SU-DHL-6 (cell line): ENCODE measurements around the gene PDZD4.

Experiments used
- H2AFZ ChIP-seq: fragments of 200-600 bp; sonication (generic); 2 replicates; pipeline ENCODE4 v1.6.1; 2014; ENCODE audit warnings: low read depth, mild to moderate bottlenecking, moderate library complexity, mixed read lengths, antibody characterized with exemption, low read length; ENCODE audit not compliant: severe bottlenecking
- H3F3A ChIP-seq: fragments of 200-600 bp; shearing (Covaris generic); 2 replicates; pipeline ENCODE4 v1.6.0; 2016; ENCODE audit warnings: antibody characterized with exemption, mild to moderate bottlenecking; ENCODE audit not compliant: insufficient read depth
- H3K27ac ChIP-seq: fragments of 200-600 bp; sonication (generic); 2 replicates; pipeline ENCODE4 v1.5.1; 2016; ENCODE audit warnings: low read depth, mild to moderate bottlenecking, low read length, moderate library complexity, mixed read lengths
- H3K27me3 ChIP-seq: fragments of 200-600 bp; sonication (generic), shearing (Covaris generic); 2 replicates; pipeline ENCODE4 v1.6.0; 2014; ENCODE audit warnings: mild to moderate bottlenecking, low read length
- H3K36me3 ChIP-seq: fragments of 200-600 bp; sonication (generic); 2 replicates; pipeline ENCODE4 v1.6.1; 2014; ENCODE audit warnings: mild to moderate bottlenecking, low read length, mixed read lengths
- H3K4me2 ChIP-seq: fragments of 300-600, 200-600 bp; shearing (Covaris generic), sonication (generic); 2 replicates; pipeline ENCODE4 v1.6.0; 2014; ENCODE audit warnings: low read length, low read depth, mild to moderate bottlenecking; ENCODE audit not compliant: poor library complexity, severe bottlenecking
- H3K4me3 ChIP-seq: fragments of 200-600 bp; sonication (generic); 2 replicates; pipeline ENCODE4 v1.5.1; 2014; ENCODE audit warnings: antibody characterized with exemption, low read length, mild to moderate bottlenecking, mixed read lengths; ENCODE audit not compliant: insufficient read depth, poor library complexity, severe bottlenecking
- H3K79me2 ChIP-seq: fragments of 200-600 bp; sonication (generic); 2 replicates; pipeline ENCODE4 v1.6.1; 2014; ENCODE audit warnings: mild to moderate bottlenecking, low read length, moderate library complexity; ENCODE audit not compliant: insufficient read depth
- H3K9ac ChIP-seq: fragments of 200-600 bp; sonication (generic); 2 replicates; pipeline ENCODE4 v1.7.0; 2014; ENCODE audit warnings: mild to moderate bottlenecking, low read length
- H3K9me2 ChIP-seq: fragments of 200-600 bp; sonication (generic); replicated peaks from 2 replicates; pipeline ENCODE4 v1.6.1; 2014; ENCODE audit warnings: low read length; ENCODE audit not compliant: insufficient read depth
- H3K9me3 ChIP-seq: fragments of 200-600 bp; sonication (generic); 2 replicates; pipeline ENCODE4 v1.6.1; 2014; ENCODE audit warnings: low read length, mixed read lengths; ENCODE audit not compliant: insufficient read depth
- H4K20me1 ChIP-seq: fragments of 200-600 bp; sonication (generic); 2 replicates; pipeline ENCODE4 v1.6.1; 2014; ENCODE audit warnings: low read depth, mild to moderate bottlenecking, antibody characterized with exemption, low read length, moderate library complexity, mixed read lengths
- EZH2phosphoT487 ChIP-seq: fragments of 200-600 bp; sonication (generic), shearing (Covaris generic); conservative IDR thresholded peaks from 2 replicates; pipeline ENCODE4 v1.6.1; 2018; ENCODE audit warnings: mild to moderate bottlenecking, antibody characterized with exemption, low read length, moderate library complexity, mixed read lengths
- TF ChIP-seq, protein P1 (sequence below): fragments of 200-600 bp; sonication (generic); IDR thresholded peaks from one replicate; pipeline ENCODE4 v1.5.1; 2017; ENCODE audit warnings: antibody characterized with exemption, mild to moderate bottlenecking, low read length, moderate library complexity; ENCODE audit not compliant: insufficient read depth, poor library complexity, severe bottlenecking

Gene PDZD4

DNA sequence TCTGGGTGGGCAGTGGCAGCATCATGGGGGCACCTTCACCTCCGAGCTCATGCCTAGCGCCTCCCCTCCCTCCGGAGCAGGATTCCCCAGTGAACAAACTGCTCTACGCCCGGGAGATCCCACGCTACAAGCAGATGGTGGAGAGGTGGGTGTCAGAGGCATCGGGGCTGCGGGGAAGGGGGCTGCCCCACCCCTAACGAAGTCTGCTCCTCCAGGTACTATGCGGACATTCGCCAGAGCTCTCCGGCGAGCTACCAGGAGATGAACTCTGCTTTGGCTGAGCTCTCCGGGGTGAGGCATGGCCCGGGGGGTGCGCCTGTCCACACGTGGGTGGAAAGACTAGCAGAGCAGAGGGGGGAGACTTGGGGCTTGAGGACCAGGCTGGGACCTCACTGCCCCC lies 52.2 kb downstream of the PDZD4 start:
- no peak for TF ChIP-seq EZH2phosphoT487
- TF ChIP-seq, protein P1, sequence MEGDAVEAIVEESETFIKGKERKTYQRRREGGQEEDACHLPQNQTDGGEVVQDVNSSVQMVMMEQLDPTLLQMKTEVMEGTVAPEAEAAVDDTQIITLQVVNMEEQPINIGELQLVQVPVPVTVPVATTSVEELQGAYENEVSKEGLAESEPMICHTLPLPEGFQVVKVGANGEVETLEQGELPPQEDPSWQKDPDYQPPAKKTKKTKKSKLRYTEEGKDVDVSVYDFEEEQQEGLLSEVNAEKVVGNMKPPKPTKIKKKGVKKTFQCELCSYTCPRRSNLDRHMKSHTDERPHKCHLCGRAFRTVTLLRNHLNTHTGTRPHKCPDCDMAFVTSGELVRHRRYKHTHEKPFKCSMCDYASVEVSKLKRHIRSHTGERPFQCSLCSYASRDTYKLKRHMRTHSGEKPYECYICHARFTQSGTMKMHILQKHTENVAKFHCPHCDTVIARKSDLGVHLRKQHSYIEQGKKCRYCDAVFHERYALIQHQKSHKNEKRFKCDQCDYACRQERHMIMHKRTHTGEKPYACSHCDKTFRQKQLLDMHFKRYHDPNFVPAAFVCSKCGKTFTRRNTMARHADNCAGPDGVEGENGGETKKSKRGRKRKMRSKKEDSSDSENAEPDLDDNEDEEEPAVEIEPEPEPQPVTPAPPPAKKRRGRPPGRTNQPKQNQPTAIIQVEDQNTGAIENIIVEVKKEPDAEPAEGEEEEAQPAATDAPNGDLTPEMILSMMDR, result no peak
- H4K20me1 ChIP-seq, result no peaks in the 10 kb centered on the region; the same call in 1 of the 2 replicates
- no peaks in the 10 kb centered on the region for H3F3A ChIP-seq
- H3K36me3 ChIP-seq, result no peaks in the 10 kb centered on the region
- no peaks in the 10 kb centered on the region for H3K27me3 ChIP-seq
- H3K4me2 ChIP-seq, result no peak overlapping the region
- H3K9me2 ChIP-seq, result no peaks in the 10 kb centered on the region
- H3K27ac ChIP-seq, result no peak overlapping the region
- no peaks in the 10 kb centered on the region for H3K9me3 ChIP-seq
- H3K4me3 ChIP-seq, result no peak overlapping the region
- H2AFZ ChIP-seq, result no peak overlapping the region
- no peaks in the 10 kb centered on the region for H3K79me2 ChIP-seq
- H3K9ac ChIP-seq, result no peak overlapping the region

DNA sequence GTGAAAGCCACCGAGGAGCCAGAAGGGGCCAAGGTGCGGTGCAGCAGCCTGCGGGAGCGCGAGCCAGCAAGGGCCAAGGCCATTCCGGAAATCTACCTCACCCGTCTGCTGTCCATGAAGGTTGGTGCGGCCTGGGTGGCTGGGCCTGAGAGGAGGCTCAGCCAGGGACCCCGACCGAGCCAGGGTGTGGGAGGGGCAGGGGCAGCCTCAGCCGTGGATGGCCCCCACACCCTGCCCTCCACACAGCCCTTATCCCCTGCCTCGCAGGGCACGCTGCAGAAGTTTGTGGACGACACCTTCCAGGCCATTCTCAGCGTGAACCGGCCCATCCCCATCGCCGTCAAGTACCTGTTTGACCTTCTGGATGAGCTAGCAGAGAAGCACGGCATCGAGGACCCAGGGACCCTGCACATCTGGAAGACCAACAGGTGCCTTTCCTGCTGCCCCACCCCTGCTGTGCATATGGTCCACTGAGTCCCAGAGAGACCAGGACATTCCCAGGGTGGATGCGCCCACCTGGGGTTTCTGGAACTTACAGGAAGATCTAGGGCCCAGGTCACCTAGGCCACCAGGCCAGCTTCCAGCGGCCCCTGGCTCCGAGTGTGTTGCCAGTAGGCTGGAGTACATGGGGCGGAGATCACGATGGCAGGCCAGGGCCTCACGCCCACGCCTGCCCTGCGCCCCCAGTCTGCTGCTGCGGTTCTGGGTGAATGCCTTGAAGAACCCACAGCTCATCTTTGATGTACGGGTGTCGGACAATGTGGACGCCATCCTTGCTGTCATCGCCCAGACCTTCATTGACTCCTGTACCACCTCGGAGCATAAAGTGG lies 52.9 kb downstream of the PDZD4 start:
- Histone ChIP-seq H3K9ac (no peak overlapping the region), H3F3A (no peaks in the 10 kb centered on the region), H3K27ac (no peak overlapping the region), H4K20me1 (no peaks in the 10 kb centered on the region; the same call in 1 of the 2 replicates), H3K4me2 (no peak overlapping the region), H3K36me3 (no peaks in the 10 kb centered on the region), H3K4me3 (no peak overlapping the region), H3K27me3 (no peaks in the 10 kb centered on the region), H2AFZ (no peak overlapping the region), H3K9me3 (no peaks in the 10 kb centered on the region), H3K79me2 (no peaks in the 10 kb centered on the region), H3K9me2 (no peaks in the 10 kb centered on the region)
- no peak for TF ChIP-seq EZH2phosphoT487
- TF ChIP-seq, protein P1, result no peak

DNA sequence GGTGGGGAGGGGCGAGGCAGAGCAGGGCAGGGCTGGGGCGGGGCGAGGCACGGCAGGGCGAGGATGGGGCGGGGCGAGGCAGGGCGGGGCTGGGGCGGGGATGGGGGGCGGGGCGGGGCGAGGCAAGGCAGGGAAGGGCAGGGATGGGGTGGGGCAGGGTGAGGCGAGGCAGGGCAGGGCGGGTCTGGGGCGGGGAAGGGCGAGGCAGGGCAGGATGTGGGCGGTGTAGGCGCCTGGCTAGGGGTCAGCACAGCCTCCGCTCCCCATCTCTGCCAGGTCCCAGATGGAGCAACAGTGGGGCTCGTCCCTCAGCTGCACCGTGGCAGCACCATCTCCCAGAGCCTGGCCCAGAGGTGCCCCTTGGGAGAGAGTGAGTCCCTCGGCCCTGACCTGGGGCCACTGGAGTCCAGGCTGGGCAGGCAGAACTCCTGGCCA lies 53.7 kb downstream of the PDZD4 start:
- Histone ChIP-seq H3K79me2 (no peaks in the 10 kb centered on the region), H3F3A (no peaks in the 10 kb centered on the region), H3K27me3 (no peaks in the 10 kb centered on the region), H3K27ac (no peak overlapping the region), H3K4me3 (no peak overlapping the region), H4K20me1 (no peaks in the 10 kb centered on the region; the same call in 1 of the 2 replicates), H3K9me2 (no peaks in the 10 kb centered on the region), H3K36me3 (no peaks in the 10 kb centered on the region), H3K9me3 (no peaks in the 10 kb centered on the region), H3K9ac (no peak overlapping the region), H3K4me2 (no peak overlapping the region), H2AFZ (no peak overlapping the region)
- TF ChIP-seq, protein P1, result no peak
- TF ChIP-seq EZH2phosphoT487, result no peak
